SK-N-SH treated with all-trans-retinoic acid at 6 μM for 48 hours (cell line): ENCODE results near the gene C22orf31.

ENCODE experiments used
- ATAC-seq: fragments of 200-7000 bp; cut with Tn5 transposase; 3 replicates; pipeline ENCODE4 v1.9.1; 2020; ENCODE audit warnings: mild to moderate bottlenecking, moderate library complexity
- ARNTL ChIP-seq: fragments of 450-650 bp; formaldehyde crosslinking; IDR thresholded peaks from 2 replicates; pipeline ENCODE4 v1.5.0; 2020; ENCODE audit warnings: low read depth, mild to moderate bottlenecking, moderate library complexity, borderline replicate concordance
- BACH2 ChIP-seq: fragments of 250-450 bp; sonication (Bioruptor Pico); IDR thresholded peaks from 2 replicates; pipeline ENCODE4 v1.9.0; 2021; ENCODE audit warnings: mild to moderate bottlenecking, borderline replicate concordance
- CSDC2 ChIP-seq: fragments of 250-450 bp; sonication (Bioruptor Pico); IDR thresholded peaks from 2 replicates; pipeline ENCODE4 v1.5.0; 2020; ENCODE audit warnings: mild to moderate bottlenecking, moderate library complexity
- ESRRG ChIP-seq: fragments of 250-450 bp; sonication (Bioruptor Pico); IDR thresholded peaks from 2 replicates; pipeline ENCODE4 v1.6.1; 2021; ENCODE audit warnings: mild to moderate bottlenecking
- GLIS3 ChIP-seq: fragments of 250-450 bp; sonication (Bioruptor Pico); IDR thresholded peaks from 2 replicates; pipeline ENCODE4 v1.5.0; 2020; ENCODE audit warnings: mild to moderate bottlenecking, moderate library complexity
- ISL1 ChIP-seq: fragments of 250-450 bp; sonication (Bioruptor Pico); IDR thresholded peaks from 2 replicates; pipeline ENCODE4 v2.1.2; 2022; ENCODE audit warnings: mild to moderate bottlenecking, moderate library complexity
- OSR1 ChIP-seq: fragments of 250-450 bp; sonication (Bioruptor Pico); IDR thresholded peaks from 2 replicates; pipeline ENCODE4 v1.8.0; 2022; ENCODE audit warnings: moderate library complexity, mild to moderate bottlenecking, inconsistent platforms
- PPARA ChIP-seq: fragments of 250-450 bp; sonication (Bioruptor Pico); IDR thresholded peaks from 2 replicates; pipeline ENCODE4 v1.5.0; 2020; ENCODE audit warnings: mild to moderate bottlenecking, borderline replicate concordance
- RARB ChIP-seq: fragments of 250-450 bp; sonication (Bioruptor Pico); IDR thresholded peaks from 2 replicates; pipeline ENCODE4 v1.8.0; 2021; ENCODE audit warnings: mild to moderate bottlenecking, moderate library complexity
- SNAI2 ChIP-seq: fragments of 250-450 bp; sonication (Bioruptor Pico); IDR thresholded peaks from 2 replicates; pipeline ENCODE4 v1.5.0; 2020; ENCODE audit warnings: mild to moderate bottlenecking, moderate library complexity
- TCF4 ChIP-seq: fragments of 250-450 bp; sonication (Bioruptor Pico); IDR thresholded peaks from 2 replicates; pipeline ENCODE4 v1.8.0; 2021; ENCODE audit warnings: mild to moderate bottlenecking, moderate library complexity, borderline replicate concordance
- TOX ChIP-seq: fragments of 250-450 bp; sonication (Bioruptor Pico); IDR thresholded peaks from 2 replicates; pipeline ENCODE4 v1.8.0; 2021; ENCODE audit warnings: mild to moderate bottlenecking, moderate library complexity, borderline replicate concordance
- ZC3H10 ChIP-seq: fragments of 250-450 bp; sonication (Bioruptor Pico); IDR thresholded peaks from 2 replicates; pipeline ENCODE4 v1.5.1; 2021; ENCODE audit warnings: mild to moderate bottlenecking, moderate library complexity
- ZFP3 ChIP-seq: fragments of 250-450 bp; sonication (Bioruptor Pico); IDR thresholded peaks from 2 replicates; pipeline ENCODE4 v1.5.0; 2020; ENCODE audit warnings: mild to moderate bottlenecking, moderate library complexity
- ZFP30 ChIP-seq: fragments of 450-650 bp; formaldehyde crosslinking; IDR thresholded peaks from 2 replicates; pipeline ENCODE4 v1.5.0; 2022; ENCODE audit warnings: mild to moderate bottlenecking, moderate library complexity
- ZNF565 ChIP-seq: fragments of 450-650 bp; formaldehyde crosslinking; conservative IDR thresholded peaks from 2 replicates; pipeline ENCODE4 v1.5.0; 2020; ENCODE audit warnings: low read depth, mild to moderate bottlenecking, moderate library complexity
- ZNF70 ChIP-seq: fragments of 450-650 bp; formaldehyde crosslinking; IDR thresholded peaks from 2 replicates; pipeline ENCODE4 v1.5.0; 2020; ENCODE audit warnings: mild to moderate bottlenecking, moderate library complexity
- ZNF8 ChIP-seq: fragments of 450-650 bp; formaldehyde crosslinking; IDR thresholded peaks from 2 replicates; pipeline ENCODE4 v1.5.0; 2020; ENCODE audit warnings: mild to moderate bottlenecking, moderate library complexity
- TF ChIP-seq, protein P1 (sequence below): fragments of 250-450 bp; sonication (Bioruptor Pico); IDR thresholded peaks from 2 replicates; pipeline ENCODE4 v1.8.0; 2020; ENCODE audit warnings: mild to moderate bottlenecking, moderate library complexity, borderline replicate concordance
- TF ChIP-seq, protein P2 (sequence below): fragments of 250-450 bp; sonication (Bioruptor Pico); IDR thresholded peaks from 2 replicates; pipeline ENCODE4 v1.8.0; 2021; ENCODE audit warnings: low read depth, mild to moderate bottlenecking, moderate library complexity, borderline replicate concordance
- TF ChIP-seq, protein P3 (sequence below): fragments of 250-450 bp; sonication (Bioruptor Pico); IDR thresholded peaks from 2 replicates; pipeline ENCODE4 v1.5.1; 2021; ENCODE audit warnings: mild to moderate bottlenecking, moderate library complexity
- TF ChIP-seq, protein P4 (sequence below): fragments of 250-450 bp; sonication (Bioruptor Pico); IDR thresholded peaks from 2 replicates; pipeline ENCODE4 v1.5.1; 2020; ENCODE audit warnings: low read depth, mild to moderate bottlenecking, moderate library complexity

The C22orf31 gene

DNA sequence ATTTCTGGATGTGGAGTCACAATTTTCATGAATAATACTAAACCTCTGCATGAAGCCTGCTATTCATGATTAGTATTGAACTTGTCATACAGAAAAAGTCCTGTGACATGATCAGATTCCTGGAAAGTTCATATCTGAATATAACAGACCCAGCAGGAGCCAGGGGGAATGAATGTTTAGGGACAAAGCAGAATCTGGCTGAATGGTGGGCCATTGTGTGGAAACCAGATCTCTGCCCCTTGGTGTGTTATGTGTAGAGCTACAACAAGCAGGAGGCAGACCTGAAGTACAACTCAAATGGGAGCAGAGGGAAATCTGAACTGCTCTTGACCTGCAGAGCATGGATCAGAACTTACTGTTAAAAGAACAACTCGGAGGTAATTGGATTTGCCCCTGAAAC lies 41.5 kb upstream of the C22orf31 start:
- TF ChIP-seq GLIS3 (no peak), ZFP3 (CRISPR knock-in tag) (no peak), BACH2 (CRISPR knock-in tag) (no peak), PPARA (CRISPR knock-in tag) (no peak), CSDC2 (CRISPR knock-in tag) (no peak), ESRRG (CRISPR knock-in tag) (no peak), SNAI2 (CRISPR knock-in tag) (no peak), TCF4 (CRISPR knock-in tag) (no peak), ZNF8 (CRISPR knock-in tag) (no peak), ZC3H10 (CRISPR knock-in tag) (no peak), TOX (CRISPR knock-in tag) (no peak), OSR1 (no peak), ZNF70 (CRISPR knock-in tag) (no peak)
- TF ChIP-seq, protein P1, sequence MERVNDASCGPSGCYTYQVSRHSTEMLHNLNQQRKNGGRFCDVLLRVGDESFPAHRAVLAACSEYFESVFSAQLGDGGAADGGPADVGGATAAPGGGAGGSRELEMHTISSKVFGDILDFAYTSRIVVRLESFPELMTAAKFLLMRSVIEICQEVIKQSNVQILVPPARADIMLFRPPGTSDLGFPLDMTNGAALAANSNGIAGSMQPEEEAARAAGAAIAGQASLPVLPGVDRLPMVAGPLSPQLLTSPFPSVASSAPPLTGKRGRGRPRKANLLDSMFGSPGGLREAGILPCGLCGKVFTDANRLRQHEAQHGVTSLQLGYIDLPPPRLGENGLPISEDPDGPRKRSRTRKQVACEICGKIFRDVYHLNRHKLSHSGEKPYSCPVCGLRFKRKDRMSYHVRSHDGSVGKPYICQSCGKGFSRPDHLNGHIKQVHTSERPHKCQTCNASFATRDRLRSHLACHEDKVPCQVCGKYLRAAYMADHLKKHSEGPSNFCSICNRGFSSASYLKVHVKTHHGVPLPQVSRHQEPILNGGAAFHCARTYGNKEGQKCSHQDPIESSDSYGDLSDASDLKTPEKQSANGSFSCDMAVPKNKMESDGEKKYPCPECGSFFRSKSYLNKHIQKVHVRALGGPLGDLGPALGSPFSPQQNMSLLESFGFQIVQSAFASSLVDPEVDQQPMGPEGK (CRISPR knock-in tag): no peak
- TF ChIP-seq, protein P2, sequence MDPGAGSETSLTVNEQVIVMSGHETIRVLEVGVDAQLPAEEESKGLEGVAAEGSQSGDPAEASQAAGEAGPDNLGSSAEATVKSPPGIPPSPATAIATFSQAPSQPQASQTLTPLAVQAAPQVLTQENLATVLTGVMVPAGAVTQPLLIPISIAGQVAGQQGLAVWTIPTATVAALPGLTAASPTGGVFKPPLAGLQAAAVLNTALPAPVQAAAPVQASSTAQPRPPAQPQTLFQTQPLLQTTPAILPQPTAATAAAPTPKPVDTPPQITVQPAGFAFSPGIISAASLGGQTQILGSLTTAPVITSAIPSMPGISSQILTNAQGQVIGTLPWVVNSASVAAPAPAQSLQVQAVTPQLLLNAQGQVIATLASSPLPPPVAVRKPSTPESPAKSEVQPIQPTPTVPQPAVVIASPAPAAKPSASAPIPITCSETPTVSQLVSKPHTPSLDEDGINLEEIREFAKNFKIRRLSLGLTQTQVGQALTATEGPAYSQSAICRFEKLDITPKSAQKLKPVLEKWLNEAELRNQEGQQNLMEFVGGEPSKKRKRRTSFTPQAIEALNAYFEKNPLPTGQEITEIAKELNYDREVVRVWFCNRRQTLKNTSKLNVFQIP (CRISPR knock-in tag): no peak
- TF ChIP-seq, protein P3, sequence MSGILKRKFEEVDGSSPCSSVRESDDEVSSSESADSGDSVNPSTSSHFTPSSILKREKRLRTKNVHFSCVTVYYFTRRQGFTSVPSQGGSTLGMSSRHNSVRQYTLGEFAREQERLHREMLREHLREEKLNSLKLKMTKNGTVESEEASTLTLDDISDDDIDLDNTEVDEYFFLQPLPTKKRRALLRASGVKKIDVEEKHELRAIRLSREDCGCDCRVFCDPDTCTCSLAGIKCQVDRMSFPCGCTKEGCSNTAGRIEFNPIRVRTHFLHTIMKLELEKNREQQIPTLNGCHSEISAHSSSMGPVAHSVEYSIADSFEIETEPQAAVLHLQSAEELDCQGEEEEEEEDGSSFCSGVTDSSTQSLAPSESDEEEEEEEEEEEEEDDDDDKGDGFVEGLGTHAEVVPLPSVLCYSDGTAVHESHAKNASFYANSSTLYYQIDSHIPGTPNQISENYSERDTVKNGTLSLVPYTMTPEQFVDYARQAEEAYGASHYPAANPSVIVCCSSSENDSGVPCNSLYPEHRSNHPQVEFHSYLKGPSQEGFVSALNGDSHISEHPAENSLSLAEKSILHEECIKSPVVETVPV (CRISPR knock-in tag): no peak
- TF ChIP-seq, protein P4, sequence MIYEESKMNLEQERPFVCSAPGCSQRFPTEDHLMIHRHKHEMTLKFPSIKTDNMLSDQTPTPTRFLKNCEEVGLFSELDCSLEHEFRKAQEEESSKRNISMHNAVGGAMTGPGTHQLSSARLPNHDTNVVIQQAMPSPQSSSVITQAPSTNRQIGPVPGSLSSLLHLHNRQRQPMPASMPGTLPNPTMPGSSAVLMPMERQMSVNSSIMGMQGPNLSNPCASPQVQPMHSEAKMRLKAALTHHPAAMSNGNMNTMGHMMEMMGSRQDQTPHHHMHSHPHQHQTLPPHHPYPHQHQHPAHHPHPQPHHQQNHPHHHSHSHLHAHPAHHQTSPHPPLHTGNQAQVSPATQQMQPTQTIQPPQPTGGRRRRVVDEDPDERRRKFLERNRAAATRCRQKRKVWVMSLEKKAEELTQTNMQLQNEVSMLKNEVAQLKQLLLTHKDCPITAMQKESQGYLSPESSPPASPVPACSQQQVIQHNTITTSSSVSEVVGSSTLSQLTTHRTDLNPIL (CRISPR knock-in tag): no peak
- no peak for ATAC-seq

DNA sequence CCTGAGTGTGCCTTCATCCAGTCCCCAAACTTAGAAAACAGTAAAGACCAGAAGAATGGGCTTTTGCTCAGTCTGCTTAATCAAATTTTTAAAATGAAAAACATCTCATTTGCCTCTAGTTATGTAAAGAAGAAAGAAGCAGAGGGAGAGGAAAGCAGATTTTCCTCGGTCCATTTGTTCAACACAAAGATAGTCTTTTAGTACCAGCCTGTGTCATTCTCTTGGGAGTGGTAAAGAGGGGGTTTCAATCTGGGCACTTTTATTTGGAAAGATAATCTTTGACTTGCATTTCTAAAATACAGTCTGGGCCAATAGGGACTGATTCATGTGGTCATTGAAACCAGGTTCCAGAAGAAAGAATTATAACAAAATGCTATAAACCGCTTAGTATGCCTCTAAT lies 40.7 kb upstream of the C22orf31 start:
- ATAC-seq: no peak
- TF ChIP-seq CSDC2 (CRISPR knock-in tag) (no peak), ZNF70 (CRISPR knock-in tag) (no peak), ISL1 (CRISPR knock-in tag) (no peak)
- TF ChIP-seq, protein P4 (CRISPR knock-in tag): no peak

DNA sequence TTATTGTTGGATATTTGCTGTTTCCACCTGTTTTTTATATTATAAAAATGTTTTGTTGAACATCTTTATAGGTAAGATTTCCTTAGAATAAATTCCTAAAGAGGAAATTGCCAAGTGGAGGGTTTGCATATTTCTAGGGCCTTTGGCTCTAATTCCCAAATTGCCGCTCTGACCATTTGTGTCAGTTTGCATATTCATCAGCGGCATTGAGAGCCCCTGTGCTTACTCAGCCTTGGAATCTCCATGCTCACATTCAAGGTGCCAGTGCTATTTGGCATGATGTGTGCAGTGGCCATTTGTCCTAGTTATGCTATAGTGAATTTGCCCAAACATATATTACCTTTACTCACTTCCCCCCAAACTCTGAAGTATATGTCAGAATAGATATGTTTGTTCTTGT lies 36.7 kb upstream of the C22orf31 start:
- TF ChIP-seq ARNTL (CRISPR knock-in tag): no peak
- TF ChIP-seq TCF4 (CRISPR knock-in tag): no peak
- TF ChIP-seq ESRRG (CRISPR knock-in tag): no peak
- no peak for TF ChIP-seq BACH2 (CRISPR knock-in tag)
- no peak for ATAC-seq

DNA sequence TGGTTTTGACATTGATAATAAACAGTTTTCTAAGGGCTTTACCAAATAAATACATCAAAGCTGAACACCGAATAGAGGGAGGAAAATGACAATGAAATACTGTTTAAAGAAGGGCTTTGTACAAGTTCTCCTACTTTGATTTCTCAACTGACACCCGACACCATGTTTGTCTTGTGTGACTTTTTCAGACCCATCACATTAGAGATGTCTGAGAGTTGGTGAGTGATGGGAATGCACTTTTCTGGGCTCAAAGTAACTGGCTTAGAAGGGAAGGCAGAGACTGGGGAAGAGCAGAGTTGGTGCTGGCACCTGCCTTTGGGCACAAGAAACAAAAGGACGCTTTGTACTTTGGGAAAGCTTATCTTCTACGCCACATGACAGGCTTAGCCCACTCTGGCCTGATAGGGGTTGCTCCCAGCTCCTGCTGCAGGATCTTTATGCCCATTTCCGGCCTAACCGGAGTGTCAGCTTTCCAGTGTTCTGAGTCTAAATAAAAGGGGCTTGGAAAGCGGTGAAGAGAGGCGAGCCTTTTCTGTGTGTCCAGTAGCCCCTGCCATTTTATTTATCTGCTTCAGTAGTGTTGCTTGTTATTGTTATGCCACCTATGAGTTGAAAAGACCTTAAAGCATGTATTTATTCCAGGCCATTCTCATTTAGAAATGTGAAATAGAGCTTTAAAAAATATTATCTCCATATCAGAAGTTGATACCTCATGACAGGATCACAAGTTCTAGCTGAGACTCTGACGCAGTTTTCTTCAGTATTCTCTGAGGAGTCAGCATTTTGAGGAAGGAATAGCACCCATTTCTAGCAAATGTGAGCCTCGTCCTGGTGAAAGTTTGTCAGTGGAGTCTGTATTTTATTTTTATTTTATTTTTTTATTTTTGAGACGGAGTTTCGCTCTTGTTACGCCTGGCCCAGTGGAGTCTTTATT lies 35.4 kb upstream of the C22orf31 start:
- TF ChIP-seq PPARA (CRISPR knock-in tag): no peak
- no peak for TF ChIP-seq ARNTL (CRISPR knock-in tag)
- TF ChIP-seq ZFP3 (CRISPR knock-in tag): no peak
- no peak for TF ChIP-seq ZFP30
- no peak for TF ChIP-seq ISL1 (CRISPR knock-in tag)
- TF ChIP-seq TCF4 (CRISPR knock-in tag): no peak
- TF ChIP-seq SNAI2 (CRISPR knock-in tag): no peak
- TF ChIP-seq ZC3H10 (CRISPR knock-in tag): no peak
- TF ChIP-seq BACH2 (CRISPR knock-in tag): no peak
- no peak for TF ChIP-seq ZNF565 (CRISPR knock-in tag)
- TF ChIP-seq ZNF8 (CRISPR knock-in tag): no peak
- TF ChIP-seq TOX (CRISPR knock-in tag): no peak
- TF ChIP-seq OSR1: no peak
- no peak for TF ChIP-seq ESRRG (CRISPR knock-in tag)
- no peak for TF ChIP-seq RARB (CRISPR knock-in tag)
- no peak for TF ChIP-seq ZNF70 (CRISPR knock-in tag)
- TF ChIP-seq GLIS3: no peak
- TF ChIP-seq, all 23 proteins: peak for 0
- ATAC-seq: no peak
